GM19328 (cell line): Measurements from ENCODE around the gene SORCS2.

Experiments used
- ATAC-seq: cut with Tn5 transposase; IDR thresholded peaks from one replicate; pipeline ENCODE4 v1.9.1; 2021; ENCODE audit warnings: mild to moderate bottlenecking, moderate library complexity; ENCODE audit not compliant: unreplicated experiment

The SORCS2 gene

GRCh38 chr4:7514789-7515188, 322.5 kb downstream of the SORCS2 start:
- ATAC-seq: no peak

GRCh38 chr4:7515390-7515902, 323.1 kb downstream of the SORCS2 start:
- no peak for ATAC-seq

GRCh38 chr4:7516096-7516772, 323.9 kb downstream of the SORCS2 start:
- ATAC-seq: no peak

GRCh38 chr4:7516773-7517144, 324.4 kb downstream of the SORCS2 start:
- no peak for ATAC-seq

GRCh38 chr4:7518871-7519637, 326.7 kb downstream of the SORCS2 start:
- ATAC-seq: no peak

GRCh38 chr4:7519638-7520376, 327.5 kb downstream of the SORCS2 start:
- ATAC-seq: no peak

GRCh38 chr4:7521666-7522065, 329.3 kb downstream of the SORCS2 start:
- ATAC-seq: no peak

- ATAC-seq: no peak
Observed at GRCh38 chr4:7522452-7523220, 330.3 kb downstream of the SORCS2 start.

- ATAC-seq: no peak
Observed at GRCh38 chr4:7523526-7523925, 331.2 kb downstream of the SORCS2 start.

- no peak for ATAC-seq
Observed at GRCh38 chr4:7524064-7524682, 331.8 kb downstream of the SORCS2 start.

GRCh38 chr4:7524843-7525242, 332.5 kb downstream of the SORCS2 start:
- ATAC-seq: no peak

- ATAC-seq: no peak
Observed at GRCh38 chr4:7526491-7526890, 334.2 kb downstream of the SORCS2 start.

- ATAC-seq: no peak
Observed at GRCh38 chr4:7526929-7527535, 334.7 kb downstream of the SORCS2 start.

- no peak for ATAC-seq
Observed at GRCh38 chr4:7529368-7530080, 337.2 kb downstream of the SORCS2 start.

- ATAC-seq: no peak
Observed at GRCh38 chr4:7530082-7530481, 337.7 kb downstream of the SORCS2 start.

- no peak for ATAC-seq
Observed at GRCh38 chr4:7530932-7531639, 338.7 kb downstream of the SORCS2 start.

GRCh38 chr4:7531640-7531994, 339.3 kb downstream of the SORCS2 start:
- ATAC-seq: no peak

- ATAC-seq: no peak
Observed at GRCh38 chr4:7532043-7532442, 339.7 kb downstream of the SORCS2 start.

- no peak for ATAC-seq
Observed at GRCh38 chr4:7533267-7533666, 340.9 kb downstream of the SORCS2 start.
